SK-N-SH (cell line): ENCODE data around the gene RAB3B.
A peak's percentile ranks its signal among the peaks of the same experiment; 100 is the strongest.

ENCODE experiments used
- CHD2 ChIP-seq: fragments of 150-350 bp; IDR thresholded peaks from 2 replicates; pipeline ENCODE4 v1.6.1; 2018; ENCODE audit warnings: low read length; ENCODE audit not compliant: partially characterized antibody
- EP300 ChIP-seq, 2 experiments: IDR thresholded peaks; 2 replicates each; pipeline versions ENCODE4 v1.4.0 to v1.6.1; 2012; ENCODE audit warnings: borderline replicate concordance in 1 of 2, low read depth in 1 of 2, low read length in 1 of 2
- EZH2phosphoT487 ChIP-seq: fragments of 200-600 bp; sonication (generic); IDR thresholded peaks from 2 replicates; pipeline ENCODE4 v1.6.1; 2017; ENCODE audit warnings: low read depth, mixed run types, mild to moderate bottlenecking, antibody characterized with exemption, moderate library complexity, borderline replicate concordance
- FOXM1 ChIP-seq: IDR thresholded peaks from 2 replicates; pipeline ENCODE4 v1.4.0; 2012; ENCODE audit warnings: low read depth, mild to moderate bottlenecking
- GABPA ChIP-seq: IDR thresholded peaks from 2 replicates; pipeline ENCODE4 v1.4.0; 2012; ENCODE audit warnings: low read depth, mild to moderate bottlenecking
- JUND ChIP-seq: IDR thresholded peaks from 2 replicates; pipeline ENCODE4 v1.4.0; 2012
- MEF2A ChIP-seq: IDR thresholded peaks from 2 replicates; pipeline ENCODE4 v1.4.0; 2012; ENCODE audit warnings: low read depth, borderline replicate concordance
- NRF1 ChIP-seq: IDR thresholded peaks from 2 replicates; pipeline ENCODE4 v1.6.1; 2012; ENCODE audit warnings: low read depth, mild to moderate bottlenecking, low read length
- POLR2AphosphoS5 ChIP-seq: IDR thresholded peaks from 2 replicates; pipeline ENCODE4 v1.6.1; 2012; ENCODE audit warnings: low read depth, low read length
- RFX5 ChIP-seq: IDR thresholded peaks from 2 replicates; pipeline ENCODE4 v1.6.1; 2012; ENCODE audit warnings: mild to moderate bottlenecking, improper control_type of control experiment, low read length
- SMC3 ChIP-seq: IDR thresholded peaks from 2 replicates; pipeline ENCODE4 v1.6.1; 2012; ENCODE audit warnings: low read depth, low read length, improper control_type of control experiment
- TEAD4 ChIP-seq: IDR thresholded peaks from 2 replicates; pipeline ENCODE4 v1.4.0; 2012; ENCODE audit warnings: mild to moderate bottlenecking, borderline replicate concordance; ENCODE audit not compliant: insufficient read depth
- TF ChIP-seq, protein P1 (sequence below): fragments of 200-600 bp; sonication (generic); IDR thresholded peaks from 2 replicates; pipeline ENCODE4 v1.6.1; 2017; ENCODE audit warnings: antibody characterized with exemption, mild to moderate bottlenecking, moderate library complexity
- TF ChIP-seq, protein P2 (sequence below): fragments of 150-350 bp; IDR thresholded peaks from 2 replicates; pipeline ENCODE4 v1.6.1; 2017; ENCODE audit warnings: antibody characterized with exemption, low read length, low read depth, borderline replicate concordance

DNA sequence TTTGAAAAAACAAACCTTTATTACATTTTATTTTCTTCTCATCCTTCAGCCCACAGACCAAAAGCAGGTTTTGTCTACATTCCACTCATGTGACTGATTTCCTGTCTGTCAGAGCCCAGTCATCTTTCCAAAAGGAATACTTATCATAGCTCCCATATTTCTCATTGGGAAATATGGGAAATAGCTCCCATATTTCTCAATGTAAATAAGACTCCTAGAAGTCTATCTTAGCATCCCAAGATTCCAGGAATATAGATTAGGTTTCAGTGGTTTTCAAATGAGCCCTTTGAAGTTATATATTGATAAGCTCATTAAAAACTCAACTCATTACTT is 92.8 kb downstream of the RAB3B start:
- TF ChIP-seq, protein P1, sequence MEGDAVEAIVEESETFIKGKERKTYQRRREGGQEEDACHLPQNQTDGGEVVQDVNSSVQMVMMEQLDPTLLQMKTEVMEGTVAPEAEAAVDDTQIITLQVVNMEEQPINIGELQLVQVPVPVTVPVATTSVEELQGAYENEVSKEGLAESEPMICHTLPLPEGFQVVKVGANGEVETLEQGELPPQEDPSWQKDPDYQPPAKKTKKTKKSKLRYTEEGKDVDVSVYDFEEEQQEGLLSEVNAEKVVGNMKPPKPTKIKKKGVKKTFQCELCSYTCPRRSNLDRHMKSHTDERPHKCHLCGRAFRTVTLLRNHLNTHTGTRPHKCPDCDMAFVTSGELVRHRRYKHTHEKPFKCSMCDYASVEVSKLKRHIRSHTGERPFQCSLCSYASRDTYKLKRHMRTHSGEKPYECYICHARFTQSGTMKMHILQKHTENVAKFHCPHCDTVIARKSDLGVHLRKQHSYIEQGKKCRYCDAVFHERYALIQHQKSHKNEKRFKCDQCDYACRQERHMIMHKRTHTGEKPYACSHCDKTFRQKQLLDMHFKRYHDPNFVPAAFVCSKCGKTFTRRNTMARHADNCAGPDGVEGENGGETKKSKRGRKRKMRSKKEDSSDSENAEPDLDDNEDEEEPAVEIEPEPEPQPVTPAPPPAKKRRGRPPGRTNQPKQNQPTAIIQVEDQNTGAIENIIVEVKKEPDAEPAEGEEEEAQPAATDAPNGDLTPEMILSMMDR: no peak
- TF ChIP-seq SMC3 (no peak), NRF1 (no peak), MEF2A (peak; percentile 73; the same call in 1 of the 2 replicates), RFX5 (no peak), EZH2phosphoT487 (no peak), EP300 (IDR thresholded peaks at IDR 0.05; ENCODE audit: borderline replicate concordance in 1 of 2, low read depth in 1 of 2, low read length in 1 of 2) (peak in 1 of 2 experiments; percentile 95; a peak in 2 of 4 replicates), POLR2AphosphoS5 (peak; percentile 87), JUND (peak; percentile 92), CHD2 (no peak), TEAD4 (peak; percentile 96), FOXM1 (peak; percentile 74; the same call in 1 of the 2 replicates), GABPA (0 out of 2 replicates have a peak, but pooled peaks have one; percentile 15)
- TF ChIP-seq, protein P2, sequence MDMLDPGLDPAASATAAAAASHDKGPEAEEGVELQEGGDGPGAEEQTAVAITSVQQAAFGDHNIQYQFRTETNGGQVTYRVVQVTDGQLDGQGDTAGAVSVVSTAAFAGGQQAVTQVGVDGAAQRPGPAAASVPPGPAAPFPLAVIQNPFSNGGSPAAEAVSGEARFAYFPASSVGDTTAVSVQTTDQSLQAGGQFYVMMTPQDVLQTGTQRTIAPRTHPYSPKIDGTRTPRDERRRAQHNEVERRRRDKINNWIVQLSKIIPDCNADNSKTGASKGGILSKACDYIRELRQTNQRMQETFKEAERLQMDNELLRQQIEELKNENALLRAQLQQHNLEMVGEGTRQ: no peak
